GM12892 (cell line): ENCODE results near the gene ACVR2B.

Experiments
- POLR2A ChIP-seq: IDR thresholded peaks from 2 replicates; pipeline ENCODE4 v1.6.1; 2011; ENCODE audit warnings: low read depth, low read length, control low read depth
- POLR2AphosphoS5 ChIP-seq: IDR thresholded peaks from 2 replicates; pipeline ENCODE4 v1.6.1; 2011; ENCODE audit warnings: low read depth, low read length, control low read depth
- TAF1 ChIP-seq: IDR thresholded peaks from 2 replicates; pipeline ENCODE4 v1.6.1; 2011; ENCODE audit warnings: low read depth, mild to moderate bottlenecking, control low read depth, low read length, borderline replicate concordance

DNA sequence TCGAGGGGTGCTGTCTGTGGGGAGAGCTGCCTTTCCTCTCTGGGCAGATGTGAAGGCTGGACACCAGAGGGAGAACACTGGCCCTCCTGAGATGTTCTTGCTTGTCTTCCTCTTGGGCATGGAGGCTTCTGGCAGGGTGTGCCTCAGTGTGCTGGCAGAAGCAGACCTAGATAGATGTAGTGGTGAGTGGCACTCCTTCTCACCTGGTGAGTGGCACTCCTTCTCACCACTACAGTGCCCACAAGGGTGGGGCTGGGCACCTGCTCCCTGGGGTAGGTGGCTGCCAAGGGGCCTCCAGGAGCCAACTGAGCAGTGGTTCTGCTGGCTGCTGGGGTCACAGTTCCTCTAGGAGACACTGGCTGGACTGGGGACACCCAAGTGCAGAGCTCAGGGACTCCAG lies 18.7 kb downstream of the ACVR2B start:
- no peak for TF ChIP-seq POLR2AphosphoS5
- TF ChIP-seq POLR2A = no peak
- no peak for TF ChIP-seq TAF1
